ENCODE results near the gene FAM227B. TPM values are rescaled to one million over a fixed set of nuclear protein-coding genes. Genes with fewer than 3 reads are reported as not detected.

The FAM227B gene
- total RNA-seq, 1 donor from 2014 or later, result 25.1 TPM

GRCh38 chr15:49441356-49441755 lies 179.3 kb downstream of the FAM227B start:
- Mint-ChIP-seq H3K27me3 (ENCODE audit: insufficient read depth, low read depth) (no peaks in the 10 kb centered on the region), H3K4me3 (no peak overlapping the region), H3K4me1 (no peaks in the 10 kb centered on the region), H3K27ac (no peak overlapping the region), H3K9me3 (no peaks in the 10 kb centered on the region), H3K36me3 (no peaks in the 10 kb centered on the region)
- no peaks in the 10 kb centered on the region for H3F3A ChIP-seq (ENCODE audit: low read depth)
- H3K36me3 ChIP-seq, result no peaks in the 10 kb centered on the region
- H3K9me3 ChIP-seq (ENCODE audit: low read depth), result no peaks in the 10 kb centered on the region
- no peak overlapping the region for H3K4me3 ChIP-seq
- H4K20me1 ChIP-seq (ENCODE audit: low read depth), result no peaks in the 10 kb centered on the region
- H3K4me2 ChIP-seq, result no peak overlapping the region
- no peak overlapping the region for H3K9ac ChIP-seq
- TF ChIP-seq EZH2 (IDR thresholded peaks at IDR 0.05) (no peak), CTCF (IDR thresholded peaks at IDR 0.05) (no peak), EZH2phosphoT487 (IDR thresholded peaks at IDR 0.05) (no peak)
- no peak for DNase-seq (ENCODE audit: low spot score)
- no peak overlapping the region for H3K27ac ChIP-seq
- H3K79me2 ChIP-seq (ENCODE audit: low read depth), result no peaks in the 10 kb centered on the region
- H3K4me1 ChIP-seq, result no peaks in the 10 kb centered on the region
- H3K27me3 ChIP-seq, result no peaks in the 10 kb centered on the region
- no peak overlapping the region for H2AFZ ChIP-seq (replicated peaks)

- no peak for DNase-seq (ENCODE audit: low spot score)
- H3K36me3 ChIP-seq, result no peaks in the 10 kb centered on the region
- Mint-ChIP-seq H3K27me3 (ENCODE audit: insufficient read depth, low read depth) (no peaks in the 10 kb centered on the region), H3K4me1 (no peaks in the 10 kb centered on the region), H3K4me3 (no peak overlapping the region), H3K9me3 (no peaks in the 10 kb centered on the region), H3K36me3 (no peaks in the 10 kb centered on the region), H3K27ac (no peak overlapping the region)
- H4K20me1 ChIP-seq (ENCODE audit: low read depth), result no peaks in the 10 kb centered on the region
- no peaks in the 10 kb centered on the region for H3K4me1 ChIP-seq
- H3K9ac ChIP-seq, result no peak overlapping the region
- TF ChIP-seq CTCF (IDR thresholded peaks at IDR 0.05), result no peak
- TF ChIP-seq EZH2phosphoT487 (IDR thresholded peaks at IDR 0.05), result no peak
- TF ChIP-seq EZH2 (IDR thresholded peaks at IDR 0.05), result no peak
- H3K9me3 ChIP-seq (ENCODE audit: low read depth), result no peaks in the 10 kb centered on the region
- no peak overlapping the region for H2AFZ ChIP-seq (replicated peaks)
- H3K79me2 ChIP-seq (ENCODE audit: low read depth), result no peaks in the 10 kb centered on the region
- no peak overlapping the region for H3K4me3 ChIP-seq
- H3K4me2 ChIP-seq, result no peak overlapping the region
- no peak overlapping the region for H3K27ac ChIP-seq
- H3K27me3 ChIP-seq, result no peaks in the 10 kb centered on the region
- no peaks in the 10 kb centered on the region for H3F3A ChIP-seq (ENCODE audit: low read depth)
Observed at GRCh38 chr15:49439678-49440395, 180.8 kb downstream of the FAM227B start.

GRCh38 chr15:49438962-49439631 lies 181.5 kb downstream of the FAM227B start:
- Mint-ChIP-seq H3K36me3 (no peaks in the 10 kb centered on the region), H3K4me3 (no peak overlapping the region), H3K27me3 (ENCODE audit: insufficient read depth, low read depth) (no peaks in the 10 kb centered on the region), H3K4me1 (no peaks in the 10 kb centered on the region), H3K27ac (no peak overlapping the region), H3K9me3 (no peaks in the 10 kb centered on the region)
- Histone ChIP-seq H3K4me1 (no peaks in the 10 kb centered on the region), H3K27me3 (no peaks in the 10 kb centered on the region), H3K9ac (no peak overlapping the region), H3K4me2 (no peak overlapping the region), H2AFZ (replicated peaks) (peak overlapping the region; percentile 28), H3K4me3 (no peak overlapping the region), H3K9me3 (ENCODE audit: low read depth) (no peaks in the 10 kb centered on the region), H4K20me1 (ENCODE audit: low read depth) (no peaks in the 10 kb centered on the region), H3K36me3 (no peaks in the 10 kb centered on the region), H3K79me2 (ENCODE audit: low read depth) (no peaks in the 10 kb centered on the region), H3K27ac (no peak overlapping the region), H3F3A (ENCODE audit: low read depth) (no peaks in the 10 kb centered on the region)
- DNase-seq (ENCODE audit: low spot score), result no peak
- TF ChIP-seq EZH2phosphoT487 (IDR thresholded peaks at IDR 0.05) (no peak), CTCF (IDR thresholded peaks at IDR 0.05) (no peak), EZH2 (IDR thresholded peaks at IDR 0.05) (no peak)
